Activated naive CD4-positive, alpha-beta T cell treated with anti-CD3 and anti-CD28 coated beads, Interleukin-2, amount 10 ng/mL, durations not matched to agents 7 days and 5 days (primary cell): ENCODE data around the gene TP53AIP1.
A peak's percentile ranks its signal among the peaks of the same experiment; 100 is the strongest.

ENCODE experiments used
- CTCF ChIA-PET: fragments of 350-600 bp; sonication (Branson Sonifier 250); formaldehyde crosslinking; loops from one replicate; lab custom pipeline; 2021; ENCODE audit warnings: antibody characterized with exemption; lab: Charles Lee
- DNase-seq: peaks from one replicate; pipeline ENCODE4 v3.0.0-alpha.2; 2020
- H3K27ac Mint-ChIP-seq: one replicate; pipeline ENCODE4 v1.8.0; 2021; ENCODE audit warnings: mild to moderate bottlenecking, moderate library complexity, mixed read lengths
- H3K27me3 Mint-ChIP-seq: one replicate; pipeline ENCODE4 v1.8.0; 2021; ENCODE audit warnings: mild to moderate bottlenecking, mixed read lengths
- H3K36me3 Mint-ChIP-seq: one replicate; pipeline ENCODE4 v1.8.0; 2021; ENCODE audit warnings: mixed read lengths
- H3K4me1 Mint-ChIP-seq: one replicate; pipeline ENCODE4 v1.8.0; 2021; ENCODE audit warnings: mixed read lengths
- H3K4me3 Mint-ChIP-seq: one replicate; pipeline ENCODE4 v1.8.0; 2021; ENCODE audit warnings: mild to moderate bottlenecking, moderate library complexity, mixed read lengths
- H3K9me3 Mint-ChIP-seq: one replicate; pipeline ENCODE4 v1.8.0; 2021; ENCODE audit warnings: mixed read lengths

TP53AIP1 gene, protein sequence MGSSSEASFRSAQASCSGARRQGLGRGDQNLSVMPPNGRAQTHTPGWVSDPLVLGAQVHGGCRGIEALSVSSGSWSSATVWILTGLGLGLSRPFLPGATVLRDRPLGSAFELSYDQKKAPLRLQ

DNA sequence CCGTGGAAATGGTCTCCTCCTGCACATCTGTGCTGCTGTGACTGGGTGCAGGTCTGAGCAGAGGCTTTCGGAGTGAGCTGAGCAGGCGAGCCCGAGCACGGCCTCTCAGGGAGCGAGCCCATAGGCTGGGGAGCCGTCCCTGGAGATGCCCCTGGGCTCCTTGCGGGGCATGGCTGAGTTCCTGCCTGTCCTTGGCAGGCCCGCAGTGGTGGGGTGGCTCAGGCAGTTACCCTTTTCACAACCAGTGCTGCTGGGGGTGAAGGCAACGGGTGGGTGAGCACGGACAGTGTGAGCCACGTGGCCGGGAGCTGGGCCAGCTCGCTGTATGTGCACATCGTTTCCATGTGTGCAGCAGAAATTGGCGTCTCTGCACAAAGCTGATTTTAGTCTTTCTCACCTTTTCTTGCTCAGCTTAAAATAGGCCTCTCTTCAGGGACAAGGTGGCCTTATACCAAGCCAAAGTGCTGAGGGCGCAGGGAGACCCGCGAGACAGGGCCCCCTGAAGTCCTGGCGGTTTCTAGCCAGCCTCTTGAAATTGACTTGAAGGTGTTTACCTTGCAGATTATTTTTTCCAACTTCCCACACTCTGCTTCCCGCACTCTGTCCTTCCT is at the start of gene TP53AIP1:
Gene TP53AIP1 (minus strand): TSS at position 55 of the 611 bp plus-strand sequence. CDS start 5,053 bp downstream, outside the sequence.
- no peak for DNase-seq
- Mint-ChIP-seq H3K9me3 (no peaks in the 10 kb centered on the region), H3K4me3 (no peak within 1 kb of the TSS), H3K36me3 (no peaks in the 10 kb centered on the region), H3K27me3 (peaks cover 19% of the 10 kb centered on the region), H3K27ac (no peak within 1 kb of the TSS), H3K4me1 (no peaks in the 10 kb centered on the region)
- CTCF ChIA-PET, result no interaction called here

DNA sequence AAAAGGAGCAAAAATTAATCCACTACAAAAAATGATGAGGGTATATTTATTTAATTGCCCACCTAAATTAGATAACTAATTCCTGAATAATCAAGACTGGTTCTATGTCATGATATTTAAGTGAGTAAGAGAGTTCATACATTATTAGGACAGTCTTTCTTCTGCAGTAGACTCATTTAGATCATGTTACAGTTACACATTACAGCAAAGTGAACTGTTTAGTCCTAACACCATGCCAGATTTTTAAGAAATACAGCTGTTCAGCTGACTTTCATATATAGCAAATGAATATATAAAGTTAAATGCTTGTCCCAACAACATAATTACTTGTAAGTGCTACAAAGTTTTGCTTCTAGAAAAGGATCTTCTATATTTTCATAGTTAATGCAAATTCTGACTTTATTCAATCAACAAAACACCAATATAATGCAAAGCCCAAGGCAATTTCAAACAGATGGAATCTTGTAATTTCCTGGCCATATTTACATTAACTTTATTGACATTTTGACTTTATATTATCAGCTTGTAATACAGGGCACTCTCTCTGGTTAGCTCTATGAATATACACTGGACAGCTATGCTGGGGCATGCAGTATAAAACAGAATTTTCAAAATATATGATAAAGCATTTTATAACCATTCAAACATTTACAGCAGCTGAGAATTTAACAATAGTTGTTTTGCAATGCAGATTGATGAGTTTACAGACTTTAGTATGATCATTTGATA is 45.7 kb upstream of the TP53AIP1 start:
- Mint-ChIP-seq H3K4me3 (no peak overlapping the region), H3K27me3 (no peaks in the 10 kb centered on the region), H3K36me3 (no peaks in the 10 kb centered on the region), H3K27ac (no peak overlapping the region), H3K9me3 (no peaks in the 10 kb centered on the region), H3K4me1 (peaks cover 5% of the 10 kb centered on the region)
- DNase-seq, result no peak
- CTCF ChIA-PET, result interaction anchor here (1.1 kb wide), 1 partner anchor 32 kb away, joined by 4 read pairs; no protein-coding TSS in a partner anchor

DNA sequence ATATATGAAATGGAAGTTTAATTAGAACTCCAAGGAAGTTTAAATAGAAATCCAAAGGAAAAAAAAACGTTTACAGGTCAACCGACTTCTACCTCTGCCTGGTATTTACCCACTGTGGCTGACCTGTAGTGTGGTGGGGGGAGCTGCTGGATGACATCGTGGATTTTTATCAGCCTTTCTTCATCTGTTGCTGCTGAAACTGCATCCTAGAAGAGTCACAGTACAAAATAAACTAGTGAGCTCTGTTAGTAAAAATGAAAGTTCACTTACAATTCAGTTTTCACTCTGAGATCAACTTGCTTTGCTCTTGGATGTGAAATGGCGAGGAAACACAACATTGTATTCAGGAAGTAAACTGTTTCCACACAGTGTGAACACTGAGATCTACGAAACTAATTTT is 43.2 kb upstream of the TP53AIP1 start:
- H3K9me3 Mint-ChIP-seq, result no peaks in the 10 kb centered on the region
- CTCF ChIA-PET, result no interaction called here
- H3K27ac Mint-ChIP-seq, result no peak overlapping the region
- H3K4me3 Mint-ChIP-seq, result no peak overlapping the region
- H3K4me1 Mint-ChIP-seq, result peaks cover 2% of the 10 kb centered on the region
- no peaks in the 10 kb centered on the region for H3K27me3 Mint-ChIP-seq
- no peak for DNase-seq
- no peaks in the 10 kb centered on the region for H3K36me3 Mint-ChIP-seq

DNA sequence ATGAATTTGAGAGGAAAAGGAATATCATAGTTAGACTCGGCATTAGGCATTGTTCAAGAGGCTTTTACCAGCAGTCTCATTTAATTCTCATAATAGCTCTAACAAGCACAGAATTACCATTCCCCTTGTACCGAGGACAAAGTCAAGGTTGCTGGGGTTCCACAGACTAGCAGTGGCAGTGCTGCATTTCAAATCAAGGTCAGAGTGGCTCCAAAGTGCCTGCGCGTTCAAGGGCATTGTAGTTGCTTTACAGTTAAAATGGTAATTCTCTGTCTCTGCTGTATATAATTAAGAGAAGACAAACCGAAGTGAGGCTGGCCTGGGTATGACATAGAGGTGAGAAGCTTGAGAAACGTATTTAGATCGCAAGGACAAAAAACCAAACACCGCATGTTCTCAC is 40.4 kb upstream of the TP53AIP1 start:
- CTCF ChIA-PET, result interaction anchor here (0.7 kb wide), 1 partner anchor 12 kb away, joined by 3 read pairs; no protein-coding TSS in a partner anchor
- Mint-ChIP-seq H3K4me3 (no peak overlapping the region), H3K9me3 (no peaks in the 10 kb centered on the region), H3K4me1 (peaks cover 2% of the 10 kb centered on the region), H3K27ac (no peak overlapping the region), H3K27me3 (no peaks in the 10 kb centered on the region), H3K36me3 (no peaks in the 10 kb centered on the region)
- no peak for DNase-seq

DNA sequence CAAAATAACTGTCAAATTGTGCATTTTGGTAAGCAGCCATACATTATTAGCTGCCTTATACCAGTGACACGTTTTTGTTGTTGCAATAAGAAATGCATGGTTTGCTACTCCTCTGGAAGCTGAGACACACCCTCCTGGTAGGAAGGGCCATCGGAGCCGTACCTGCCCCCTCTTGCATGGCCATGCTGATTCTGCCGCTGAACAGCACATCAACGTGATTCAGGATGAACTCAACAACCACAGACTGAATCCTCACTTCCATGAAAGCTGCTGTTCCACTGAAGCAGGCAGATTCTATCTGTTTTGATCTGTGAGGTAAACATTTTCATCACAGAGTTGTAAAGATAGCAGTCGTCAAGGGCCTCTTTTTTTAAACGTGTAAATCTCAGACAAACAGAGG is 38.6 kb upstream of the TP53AIP1 start:
- Mint-ChIP-seq H3K36me3 (no peaks in the 10 kb centered on the region), H3K27me3 (no peaks in the 10 kb centered on the region), H3K27ac (no peak overlapping the region), H3K4me3 (no peak overlapping the region), H3K9me3 (no peaks in the 10 kb centered on the region), H3K4me1 (peaks cover 2% of the 10 kb centered on the region)
- CTCF ChIA-PET, result no interaction called here
- DNase-seq, result no peak

DNA sequence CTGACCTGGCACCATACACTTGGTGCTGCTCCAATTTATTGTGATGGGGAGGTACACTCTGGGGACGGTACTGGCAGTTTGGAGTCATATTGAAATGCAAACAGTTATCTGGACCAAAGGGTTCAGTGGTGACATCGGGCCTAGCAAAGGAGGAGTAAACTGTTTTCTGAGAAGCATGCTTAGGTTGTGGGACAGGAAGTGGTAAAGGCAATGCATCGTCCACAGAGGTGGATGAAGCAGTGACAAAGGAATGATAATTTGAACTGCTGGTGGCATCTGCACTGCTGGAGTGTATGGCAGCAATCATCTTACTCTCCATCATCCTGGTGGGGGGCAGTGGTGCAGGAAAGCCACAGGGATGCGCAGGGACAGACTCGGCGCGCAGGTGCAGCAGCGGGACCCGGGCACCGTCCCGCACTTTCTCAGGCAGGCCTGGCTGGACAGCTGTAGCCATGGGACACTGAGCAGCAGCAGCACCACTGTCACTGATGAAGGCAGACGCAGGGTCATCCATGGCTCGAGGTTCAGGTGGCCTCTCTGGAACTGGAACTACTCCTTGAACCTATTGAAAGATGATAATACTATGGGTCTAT is 28.0 kb upstream of the TP53AIP1 start:
- H3K27ac Mint-ChIP-seq, result no peak overlapping the region
- CTCF ChIA-PET, result interaction anchor here (1.2 kb wide), 1 partner anchor 65 kb away, joined by 3 read pairs; no protein-coding TSS in a partner anchor
- H3K4me3 Mint-ChIP-seq, result no peak overlapping the region
- no peaks in the 10 kb centered on the region for H3K27me3 Mint-ChIP-seq
- peaks cover 7% of the 10 kb centered on the region for H3K36me3 Mint-ChIP-seq
- peaks cover 25% of the 10 kb centered on the region for H3K4me1 Mint-ChIP-seq
- no peaks in the 10 kb centered on the region for H3K9me3 Mint-ChIP-seq
- DNase-seq, result peak; percentile 41

DNA sequence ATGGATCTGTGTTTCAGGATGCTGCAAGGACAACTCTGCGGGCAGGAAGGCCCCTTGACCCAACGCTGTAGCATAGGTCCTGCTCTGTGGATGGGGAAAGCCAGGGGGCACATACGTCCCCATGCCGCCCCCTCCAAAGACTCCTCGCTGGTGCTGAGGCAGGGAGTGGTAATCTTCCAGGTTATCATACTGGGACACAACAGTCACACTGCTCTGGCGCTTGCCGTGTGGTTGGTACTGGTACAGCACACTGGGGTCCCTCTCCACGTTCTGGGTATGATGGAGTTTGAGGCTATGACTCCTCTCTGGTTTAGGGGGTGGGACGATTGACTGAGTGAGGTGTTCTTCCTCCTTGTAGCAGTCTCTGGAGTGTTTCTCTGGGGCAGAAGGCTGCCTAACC is 26.2 kb upstream of the TP53AIP1 start:
- CTCF ChIA-PET, result no interaction called here
- peaks cover 43% of the 10 kb centered on the region for H3K4me1 Mint-ChIP-seq
- no peak overlapping the region for H3K27ac Mint-ChIP-seq
- DNase-seq, result no peak
- H3K36me3 Mint-ChIP-seq, result peaks cover 9% of the 10 kb centered on the region
- no peak overlapping the region for H3K4me3 Mint-ChIP-seq
- no peaks in the 10 kb centered on the region for H3K9me3 Mint-ChIP-seq
- H3K27me3 Mint-ChIP-seq, result no peaks in the 10 kb centered on the region

DNA sequence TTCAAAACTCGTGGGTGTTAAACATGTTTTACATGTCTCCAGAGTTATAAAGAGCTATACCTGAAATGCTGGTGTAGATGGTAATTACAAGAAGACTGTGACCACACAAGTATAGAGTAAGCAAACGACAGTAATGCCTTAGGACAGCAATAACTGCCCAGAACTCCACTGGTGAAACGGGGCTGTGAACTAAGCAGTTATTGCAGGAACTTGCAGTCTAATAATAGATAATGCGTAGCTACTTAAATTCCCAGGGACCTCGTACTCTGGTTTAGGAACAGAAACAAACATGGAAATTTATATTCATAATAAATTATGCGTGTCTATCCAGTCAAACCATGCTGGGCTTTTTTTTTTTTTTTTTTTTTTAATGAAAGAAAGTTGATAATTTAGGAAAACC is 24.9 kb upstream of the TP53AIP1 start:
- no peak overlapping the region for H3K4me3 Mint-ChIP-seq
- H3K27ac Mint-ChIP-seq, result no peak overlapping the region
- no peak for DNase-seq
- H3K4me1 Mint-ChIP-seq, result peaks cover 54% of the 10 kb centered on the region
- H3K9me3 Mint-ChIP-seq, result no peaks in the 10 kb centered on the region
- CTCF ChIA-PET, result no interaction called here
- H3K27me3 Mint-ChIP-seq, result no peaks in the 10 kb centered on the region
- H3K36me3 Mint-ChIP-seq, result peaks cover 8% of the 10 kb centered on the region

DNA sequence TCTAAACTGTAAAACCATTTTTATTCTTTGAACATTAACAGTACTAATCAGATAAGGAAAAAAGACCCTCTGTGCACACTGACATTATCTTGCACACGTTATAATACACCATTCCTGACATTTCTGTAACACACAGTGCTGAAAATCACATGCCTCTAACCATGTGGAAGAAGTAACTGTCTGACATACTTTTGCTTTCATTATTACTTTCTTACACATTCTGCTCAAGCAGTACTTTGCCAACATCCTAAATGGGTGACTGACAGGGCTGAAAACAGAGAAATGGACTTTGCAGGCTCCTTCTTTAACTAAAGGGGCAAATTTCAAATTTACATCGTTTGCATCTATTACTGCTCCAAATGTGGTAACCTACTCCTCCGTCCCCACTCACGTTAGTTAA is 22.8 kb upstream of the TP53AIP1 start:
- Mint-ChIP-seq H3K4me3 (no peak overlapping the region), H3K27ac (no peak overlapping the region), H3K36me3 (peaks cover 5% of the 10 kb centered on the region), H3K9me3 (no peaks in the 10 kb centered on the region), H3K27me3 (no peaks in the 10 kb centered on the region), H3K4me1 (peaks cover 45% of the 10 kb centered on the region)
- CTCF ChIA-PET, result interaction anchor here (12.9 kb wide), 1 partner anchor 79 kb away, joined by 219 read pairs; no protein-coding TSS in a partner anchor
- no peak for DNase-seq

DNA sequence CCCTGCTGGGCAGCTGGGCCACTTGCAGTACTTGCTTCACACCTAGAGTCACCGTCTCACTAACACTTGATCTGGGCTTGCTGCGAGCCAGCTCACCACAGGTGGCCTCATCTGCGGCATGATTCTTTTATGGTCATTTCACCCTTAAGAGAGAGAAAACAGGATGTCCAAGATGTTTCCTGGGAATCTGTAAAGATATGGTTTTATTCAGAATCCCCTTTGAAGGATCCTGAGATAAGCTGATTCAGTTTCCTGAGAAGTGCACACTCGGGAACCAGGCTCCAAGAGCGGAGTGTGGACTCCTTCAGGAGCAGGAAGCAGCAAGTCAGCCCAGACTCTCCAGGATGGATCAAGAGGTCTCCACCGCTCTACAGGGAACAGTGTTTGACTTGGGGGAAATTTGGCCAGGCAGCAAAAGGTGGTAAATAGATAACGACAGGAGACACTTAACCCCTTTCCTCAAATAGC is 21.8 kb upstream of the TP53AIP1 start:
- H3K4me1 Mint-ChIP-seq, result peaks cover 38% of the 10 kb centered on the region
- H3K9me3 Mint-ChIP-seq, result no peaks in the 10 kb centered on the region
- peaks cover 2% of the 10 kb centered on the region for H3K36me3 Mint-ChIP-seq
- DNase-seq, result no peak
- CTCF ChIA-PET, result interaction anchor here (0.6 to 12.9 kb wide), 3 partner anchors 78 to 813 kb away, joined by 3 to 219 read pairs (median 3); no protein-coding TSS in a partner anchor
- no peak overlapping the region for H3K27ac Mint-ChIP-seq
- H3K27me3 Mint-ChIP-seq, result no peaks in the 10 kb centered on the region
- H3K4me3 Mint-ChIP-seq, result no peak overlapping the region

DNA sequence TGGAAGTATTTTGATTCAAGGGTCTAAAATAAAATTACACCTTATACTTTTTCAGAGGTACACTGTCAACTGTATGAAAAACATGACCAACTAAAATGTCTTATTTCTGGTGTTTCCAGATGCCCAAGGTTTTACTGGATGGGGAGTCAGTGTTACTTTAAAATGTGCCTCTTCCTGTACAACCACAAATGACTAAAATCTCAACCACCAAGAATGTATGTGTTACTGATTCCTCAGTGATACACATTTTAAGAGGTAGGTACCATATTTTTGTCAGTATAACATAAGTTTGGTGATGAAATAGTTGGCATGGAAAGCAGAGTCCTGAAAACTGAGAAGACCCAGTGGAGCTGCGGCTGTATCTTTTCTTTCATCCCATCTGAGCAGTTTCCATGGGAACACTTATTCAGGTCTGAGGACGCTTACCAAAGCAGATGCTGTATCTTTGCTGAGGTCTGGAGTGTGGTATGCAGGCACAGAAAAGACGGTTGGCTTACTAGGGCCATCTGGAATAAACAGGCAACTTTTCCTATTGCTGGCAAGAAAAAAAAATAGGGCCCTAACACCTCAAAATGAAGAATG is 21.2 kb upstream of the TP53AIP1 start:
- Mint-ChIP-seq H3K4me3 (no peak overlapping the region), H3K27ac (no peak overlapping the region), H3K36me3 (peaks cover 2% of the 10 kb centered on the region), H3K9me3 (no peaks in the 10 kb centered on the region), H3K27me3 (no peaks in the 10 kb centered on the region), H3K4me1 (peaks cover 38% of the 10 kb centered on the region)
- DNase-seq, result no peak
- CTCF ChIA-PET, result interaction anchor here (0.6 to 12.9 kb wide), 4 partner anchors 77 to 812 kb away, joined by 3 to 219 read pairs (median 3); no protein-coding TSS in a partner anchor

DNA sequence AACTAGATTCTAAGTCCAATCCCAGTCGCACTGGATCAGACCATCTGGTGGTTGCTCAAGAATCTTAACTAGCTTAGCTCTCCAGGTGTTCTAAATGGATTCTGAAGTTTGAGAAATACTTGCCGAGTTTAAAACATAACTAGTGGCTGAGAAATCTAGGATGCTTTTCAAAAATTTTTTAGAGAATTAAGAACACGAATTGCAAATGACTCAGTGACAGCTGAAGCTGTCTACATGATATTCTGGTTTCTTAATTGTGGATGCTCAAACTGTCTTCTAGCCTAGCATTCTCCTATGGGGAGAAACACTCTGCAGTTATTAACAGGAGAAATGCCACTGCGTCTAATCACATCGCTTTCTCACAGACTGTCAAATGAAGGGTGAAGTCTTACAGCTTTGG is 20.2 kb upstream of the TP53AIP1 start:
- Mint-ChIP-seq H3K9me3 (no peaks in the 10 kb centered on the region), H3K4me3 (no peak overlapping the region), H3K4me1 (peaks cover 38% of the 10 kb centered on the region), H3K36me3 (peaks cover 2% of the 10 kb centered on the region), H3K27ac (peak overlapping the region; percentile 53), H3K27me3 (no peaks in the 10 kb centered on the region)
- CTCF ChIA-PET, result interaction anchor here (1.0 to 12.9 kb wide), 4 partner anchors 11 to 88 kb away, joined by 3 to 219 read pairs (median 3); no protein-coding TSS in a partner anchor
- DNase-seq, result no peak

DNA sequence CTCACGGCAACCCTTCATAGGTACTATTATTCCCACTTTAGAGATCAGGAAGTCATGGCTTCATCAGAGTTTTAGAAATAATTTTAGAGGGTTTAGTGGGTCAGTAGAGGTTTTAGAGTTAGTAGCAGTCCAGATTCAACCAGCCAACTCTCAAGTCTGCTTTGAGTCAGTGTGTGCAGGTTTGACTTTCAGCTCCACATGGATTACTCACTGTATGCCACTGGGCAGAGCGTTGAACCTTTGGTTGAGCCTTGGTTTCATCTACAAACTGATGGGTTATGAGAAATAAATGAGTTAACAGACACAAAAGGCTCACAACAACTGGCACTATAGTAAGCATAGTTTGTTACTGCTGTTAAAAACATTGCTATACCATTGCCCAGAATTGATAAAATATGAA is 19.0 kb upstream of the TP53AIP1 start:
- H3K4me3 Mint-ChIP-seq, result no peak overlapping the region
- no peaks in the 10 kb centered on the region for H3K9me3 Mint-ChIP-seq
- H3K27me3 Mint-ChIP-seq, result peaks cover 8% of the 10 kb centered on the region
- no peak for DNase-seq
- CTCF ChIA-PET, result interaction anchor here (0.8 to 12.9 kb wide), 4 partner anchors 13 to 80 kb away, joined by 3 to 219 read pairs (median 4); no protein-coding TSS in a partner anchor
- H3K4me1 Mint-ChIP-seq, result peaks cover 37% of the 10 kb centered on the region
- H3K27ac Mint-ChIP-seq, result no peak overlapping the region
- H3K36me3 Mint-ChIP-seq, result peaks cover 2% of the 10 kb centered on the region

DNA sequence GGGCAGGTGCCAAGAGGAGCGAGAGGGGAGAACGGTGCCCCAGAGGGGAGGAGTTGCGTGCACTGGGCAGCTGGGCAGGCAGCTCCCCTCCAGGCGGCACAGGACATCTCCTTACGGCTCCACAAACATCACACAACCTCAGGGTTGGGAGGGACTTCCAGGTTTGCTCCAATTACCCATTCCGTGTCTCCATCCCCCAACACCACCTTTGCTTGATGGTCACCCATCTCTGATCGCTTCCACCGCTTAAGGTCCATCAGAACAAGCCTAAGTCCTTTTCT is 14.5 kb upstream of the TP53AIP1 start:
- Mint-ChIP-seq H3K9me3 (no peaks in the 10 kb centered on the region), H3K4me1 (no peaks in the 10 kb centered on the region), H3K4me3 (no peak overlapping the region), H3K27me3 (peaks cover 14% of the 10 kb centered on the region), H3K36me3 (no peaks in the 10 kb centered on the region), H3K27ac (no peak overlapping the region)
- CTCF ChIA-PET, result interaction anchor here (0.6 to 12.9 kb wide), 18 partner anchors 9 to 918 kb away, joined by 3 to 219 read pairs (median 4); no protein-coding TSS in a partner anchor
- no peak for DNase-seq
